H1 (cell line): ENCODE measurements around the gene PRKCZ. TPM values are rescaled to one million over a fixed set of nuclear protein-coding genes. Genes with fewer than 3 reads are reported as not detected.
A peak's percentile ranks its signal among the peaks of the same experiment; 100 is the strongest.

ENCODE experiments used
- CTCF ChIA-PET: fragments of 300-600 bp; sonication (Branson Sonifier 250); formaldehyde crosslinking; loops from one replicate; lab custom pipeline; 2021; ENCODE audit not compliant: partially characterized antibody; lab: Charles Lee
- POLR2A ChIA-PET: fragments of 300-600 bp; sonication (Branson Sonifier 250); formaldehyde crosslinking; loops from one replicate; lab custom pipeline; 2021; ENCODE audit warnings: inconsistent platforms; ENCODE audit not compliant: partially characterized antibody; lab: Charles Lee
- DNase-seq, 2 experiments: peaks; one replicate each; pipeline versions ENCODE4 v3.0.0 to v3.0.0-alpha.2; 2010 to 2022; ENCODE audit warnings: low spot score in 2 of 2, low read depth in 1 of 2, mixed read lengths in 1 of 2
- FAIRE-seq: peaks from 2 replicates; lab custom pipeline; 2011; peaks lifted over from hg19 to GRCh38; lab: Jason Lieb, UNC
- H2AFZ ChIP-seq: 2 replicates; pipeline ENCODE4 v1.8.1; 2012; ENCODE audit warnings: low read length, inconsistent platforms
- H2AK5ac ChIP-seq: 2 replicates; pipeline ENCODE4 v1.6.1; 2013; ENCODE audit warnings: low read depth, low read length
- H2BK120ac ChIP-seq: replicated peaks from 2 replicates; pipeline ENCODE3; 2013; ENCODE audit warnings: low read depth, low read length, inconsistent platforms
- H2BK12ac ChIP-seq: 2 replicates; pipeline ENCODE4 v1.6.1; 2013; ENCODE audit warnings: low read depth, low read length
- H2BK15ac ChIP-seq: 2 replicates; pipeline ENCODE4 v1.6.1; 2013; ENCODE audit warnings: low read length
- H2BK20ac ChIP-seq: 2 replicates; pipeline ENCODE4 v1.6.1; 2013; ENCODE audit warnings: low read length
- H2BK5ac ChIP-seq: 2 replicates; pipeline ENCODE4 v1.6.1; 2013; ENCODE audit warnings: low read depth, low read length
- H3K14ac ChIP-seq: 2 replicates; pipeline ENCODE4 v1.6.1; 2013; ENCODE audit warnings: inconsistent platforms; ENCODE audit not compliant: insufficient read length
- H3K18ac ChIP-seq: 2 replicates; pipeline ENCODE4 v1.6.1; 2013; ENCODE audit warnings: low read length; ENCODE audit errors: extremely low read depth
- H3K23ac ChIP-seq: 2 replicates; pipeline ENCODE4 v1.6.1; 2013; ENCODE audit warnings: inconsistent platforms; ENCODE audit not compliant: insufficient read length
- H3K23me2 ChIP-seq: 2 replicates; pipeline ENCODE4 v1.6.1; 2013; ENCODE audit warnings: low read depth, low read length
- H3K27ac ChIP-seq: 2 replicates; pipeline ENCODE4 v1.6.1; 2011; ENCODE audit warnings: low read depth, low read length, inconsistent platforms
- H3K27me3 ChIP-seq, 4 experiments: replicated peaks in 1 of 4; 1 replicate in 1 of 4; 2 replicates in 3 of 4; pipeline versions ENCODE4 v1.6.1 to v1.8.1; 2011 to 2013; ENCODE audit warnings: low read length in 3 of 4, mild to moderate bottlenecking in 3 of 4, inconsistent platforms in 2 of 4, mixed read lengths in 2 of 4, moderate library complexity in 1 of 4; ENCODE audit not compliant: control insufficient read depth in 3 of 4, insufficient read depth in 3 of 4; ENCODE audit errors: extremely low read depth in 1 of 4
- H3K36me3 ChIP-seq, 4 experiments: 2 replicates each; pipeline versions ENCODE4 v1.6.1 to v1.8.1; 2011 to 2013; ENCODE audit warnings: mild to moderate bottlenecking in 4 of 4, low read length in 3 of 4, moderate library complexity in 2 of 4, control low read depth in 1 of 4, inconsistent platforms in 1 of 4; ENCODE audit not compliant: insufficient read depth in 4 of 4, control insufficient read depth in 2 of 4
- H3K4ac ChIP-seq: replicated peaks from 2 replicates; pipeline ENCODE3; 2013; ENCODE audit warnings: low read length, low read depth, mixed read lengths, inconsistent platforms; ENCODE audit not compliant: insufficient read length
- H3K4me1 ChIP-seq, 4 experiments: replicated peaks in 1 of 4; 1 replicate in 1 of 4; 2 replicates in 3 of 4; pipeline versions ENCODE4 v1.6.1 to v1.8.1; 2011 to 2013; ENCODE audit warnings: low read length in 3 of 4, inconsistent platforms in 2 of 4, mixed read lengths in 1 of 4; ENCODE audit not compliant: insufficient read depth in 4 of 4, control insufficient read depth in 3 of 4
- H3K4me2 ChIP-seq, 2 experiments: 2 replicates each; pipeline versions ENCODE4 v1.6.1 to v1.8.1; 2011 to 2013; ENCODE audit warnings: low read depth in 2 of 2, low read length in 2 of 2, control low read depth in 1 of 2, inconsistent platforms in 1 of 2, mild to moderate bottlenecking in 1 of 2; ENCODE audit not compliant: insufficient read depth in 1 of 2
- H3K4me3 ChIP-seq, 4 experiments: fragments of 200-600, 300-600 bp in 1 of 4; sonication (generic), shearing (Covaris generic), sonication (Bioruptor Twin) in 1 of 4; 2 replicates each; pipeline versions ENCODE4 v1.5.1 to v1.8.1; 2011 to 2016; ENCODE audit warnings: low read length in 4 of 4, low read depth in 3 of 4, control low read depth in 2 of 4, inconsistent platforms in 2 of 4, mild to moderate bottlenecking in 2 of 4, mixed read lengths in 1 of 4, moderate library complexity in 1 of 4; ENCODE audit not compliant: insufficient read depth in 2 of 4; ENCODE audit errors: extremely low read depth in 1 of 4
- H3K56ac ChIP-seq: replicated peaks from 2 replicates; pipeline ENCODE3; 2013; ENCODE audit warnings: low read depth, mild to moderate bottlenecking, mixed read lengths, low read length, inconsistent platforms; ENCODE audit not compliant: insufficient read length
- H3K79me1 ChIP-seq: 2 replicates; pipeline ENCODE4 v1.6.1; 2013; ENCODE audit warnings: low read depth, low read length, control low read depth
- H3K79me2 ChIP-seq, 2 experiments: 2 replicates each; pipeline versions ENCODE4 v1.6.1 to v1.8.1; 2012 to 2013; ENCODE audit warnings: low read length in 2 of 2, mild to moderate bottlenecking in 2 of 2, inconsistent platforms in 1 of 2; ENCODE audit not compliant: insufficient read depth in 2 of 2, control insufficient read depth in 1 of 2
- H3K9ac ChIP-seq, 4 experiments: replicated peaks in 1 of 4; 1 replicate in 1 of 4; 2 replicates in 3 of 4; pipeline versions ENCODE4 v1.6.1 to v1.8.1; 2011 to 2013; ENCODE audit warnings: low read depth in 3 of 4, low read length in 3 of 4, control low read depth in 2 of 4, mild to moderate bottlenecking in 2 of 4, moderate library complexity in 2 of 4, inconsistent platforms in 1 of 4; ENCODE audit errors: extremely low read depth in 1 of 4
- H3K9me3 ChIP-seq, 2 experiments: 2 replicates each; pipeline versions ENCODE4 v1.6.1 to v1.8.1; 2012 to 2013; ENCODE audit warnings: mild to moderate bottlenecking in 2 of 2, moderate library complexity in 2 of 2, control low read depth in 1 of 2, inconsistent platforms in 1 of 2, low read depth in 1 of 2, low read length in 1 of 2, mixed read lengths in 1 of 2; ENCODE audit not compliant: insufficient read depth in 2 of 2
- H4K20me1 ChIP-seq, 2 experiments: replicated peaks in 1 of 2; 2 replicates each; pipeline versions ENCODE3 to v1.8.1; 2011 to 2013; ENCODE audit warnings: inconsistent platforms in 2 of 2, low read length in 2 of 2, mild to moderate bottlenecking in 1 of 2; ENCODE audit not compliant: insufficient read depth in 2 of 2, control insufficient read depth in 1 of 2
- H4K5ac ChIP-seq: 2 replicates; pipeline ENCODE4 v1.6.1; 2013; ENCODE audit warnings: low read length, low read depth, mixed read lengths, inconsistent platforms; ENCODE audit not compliant: insufficient read length
- H4K8ac ChIP-seq: 2 replicates; pipeline ENCODE4 v1.8.0; 2013; ENCODE audit warnings: mild to moderate bottlenecking, moderate library complexity, low read length, inconsistent platforms; ENCODE audit not compliant: insufficient read depth; ENCODE audit errors: extremely low read depth
- H4K91ac ChIP-seq: replicated peaks from 2 replicates; pipeline ENCODE3; 2013; ENCODE audit warnings: low read length, mixed read lengths, inconsistent platforms; ENCODE audit not compliant: insufficient read length
- BACH1 ChIP-seq: IDR thresholded peaks from 2 replicates; pipeline ENCODE4 v1.6.1; 2012; ENCODE audit warnings: low read length, improper control_type of control experiment
- GTF2F1 ChIP-seq: IDR thresholded peaks from 2 replicates; pipeline ENCODE4 v1.6.1; 2012; ENCODE audit warnings: low read depth, low read length, improper control_type of control experiment, borderline replicate concordance
- WGBS, 2 experiments: shearing (Covaris generic) in 1 of 2; methylation state at CpG; one replicate each; pipeline versions ENCODE4 v1.1.6 to v1.1.7; 2013 to 2015; ENCODE audit warnings: low lambda C conversion rate in 2 of 2, mixed read lengths in 2 of 2, inconsistent platforms in 1 of 2, low coverage in 1 of 2, missing lambda C conversion rate in 1 of 2; ENCODE audit not compliant: insufficient replicate concordance in 2 of 2, insufficient coverage in 1 of 2, insufficient read length in 1 of 2; ENCODE audit errors: extremely low coverage in 1 of 2, missing lambda C conversion rate in 1 of 2; 5-methylcytosine and 5-hydroxymethylcytosine counted together
- polyA plus RNA-seq, 7 experiments: library from polyadenylated mRNA; depleted of rRNA in 3 of 7; stranded (reverse) in 5 of 7; unstranded in 2 of 7; fragments of >200 nt in 5 of 7; fragments of 200-250 nt in 2 of 7; gene quantifications; 1 replicate in 5 of 7; 2 replicates in 1 of 7; 4 replicates in 1 of 7; pipeline versions ENCODE4 v1.2.1 to v1.2.3, GENCODE V29; 2011 to 2013; ENCODE audit warnings: missing spikeins in 2 of 7, mixed read lengths in 2 of 7
- total RNA-seq: library from RNA; stranded (reverse); fragmentation: NEBNext Ultra II Directional; extraction: Animal tissue kit (Norgen Biotek cat#: 25700); gene quantifications from 2 replicates; pipeline ENCODE4 v1.2.1, GENCODE V29; 2021

PRKCZ gene
- total and polyA plus RNA-seq, 2 of the 8 experiments (the other 6 are each of a cell fraction or from before 2014, with no cell fraction given), result 37.4 to 45.1 TPM

DNA sequence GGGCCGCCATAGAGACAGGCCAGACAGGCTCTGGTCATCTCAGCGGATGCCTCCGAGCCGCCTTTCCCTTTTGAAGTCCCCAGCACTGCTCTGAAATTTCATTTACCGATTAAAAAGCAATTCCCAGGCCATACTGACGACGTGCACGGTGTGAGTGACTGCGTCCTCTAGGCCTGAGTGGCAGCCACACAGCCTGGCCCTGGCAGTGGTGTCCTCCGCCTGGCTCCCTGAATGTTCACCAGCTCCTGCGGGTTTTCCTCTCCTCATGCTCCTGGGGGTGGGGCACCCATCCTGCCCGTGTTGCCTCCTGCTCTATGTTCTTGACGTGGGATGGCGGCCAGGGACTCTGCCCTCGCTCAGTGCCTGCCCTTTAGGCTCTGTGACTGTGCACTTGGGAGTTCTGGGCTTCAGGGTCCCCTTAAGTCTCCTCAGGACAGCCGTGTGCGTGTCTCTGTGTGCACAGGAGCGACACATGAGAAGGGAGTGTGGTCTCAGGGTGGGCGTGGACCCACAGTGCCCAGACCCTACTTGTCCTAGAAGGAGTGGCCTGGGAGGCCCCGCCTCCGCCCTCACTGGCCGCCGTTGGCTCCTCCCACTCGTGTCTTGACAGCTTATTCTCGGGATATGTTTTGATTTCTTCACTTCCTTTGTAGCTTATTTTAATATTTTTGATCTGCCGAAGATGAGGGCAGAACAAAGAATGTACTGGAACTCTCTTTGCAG is 181.5 kb downstream of the PRKCZ start:
- no peak for TF ChIP-seq GTF2F1
- no peak for TF ChIP-seq BACH1
- TF ChIP-seq, all 59 proteins: peak for 0
- peak in 1 of 2 experiments; percentile 79 for DNase-seq
- whole genome bisulfite sequencing, 2 experiments, result 66% methylated on average over 26 of the region's 26 CpGs; no CpG with 5 or more reads in 1 of the 2 experiments

More for the DNA sequence above, 181.5 kb downstream of the PRKCZ start:
- POLR2A ChIA-PET, result interaction anchor here (1.0 to 4.3 kb wide), 8 partner anchors 11 to 452 kb away, joined by 3 to 19 read pairs (median 4); no protein-coding TSS in a partner anchor
- CTCF ChIA-PET, result interaction anchor here (0.6 to 3.0 kb wide), 7 partner anchors 10 to 150 kb away, joined by 3 to 13 read pairs (median 4); partner anchors contain the start of gene FAAP20
- Histone ChIP-seq H3K9me3 (no peaks in the 10 kb centered on the region), H3K23me2 (peaks cover 25% of the 10 kb centered on the region), H3K18ac (no peak overlapping the region; the same call in 1 of the 2 replicates), H2BK120ac (peak overlapping the region; percentile 22), H4K91ac (no peak overlapping the region), H3K36me3 (no peaks in the 10 kb centered on the region), H3K14ac (no peak overlapping the region), H4K5ac (peak overlapping the region; percentile 15), H2BK5ac (peak overlapping the region; percentile 75; the same call in 1 of the 2 replicates), H3K4me1 (peaks cover 0 to 44% (median 23%) of the 10 kb centered on the region in 4 experiments; a peak in 6 of 7 replicates), H3K4me3 (peak overlapping the region; percentile 10 to 72 (median 26); a peak in 5 of 8 replicates), H3K27ac (no peak overlapping the region), H3K9ac (no peak overlapping the region), H3K27me3 (no peaks in the 10 kb centered on the region), H3K23ac (no peak overlapping the region), H2BK15ac (peak overlapping the region; percentile 53; the same call in 1 of the 2 replicates), H4K20me1 (peaks cover 56 to 62% of the 10 kb centered on the region in 2 experiments), H3K79me1 (peaks cover 15% of the 10 kb centered on the region), H3K4me2 (peak overlapping the region; percentile 78 to 96), H2AFZ (no peak overlapping the region), H4K8ac (peak overlapping the region; percentile 57; the same call in 1 of the 2 replicates), H3K56ac (peak overlapping the region; percentile 16), H2BK20ac (no peak overlapping the region), H2AK5ac (no peak overlapping the region), H3K79me2 (peaks cover 59 to 81% of the 10 kb centered on the region in 2 experiments), H3K4ac (no peak overlapping the region), H2BK12ac (0 out of 2 replicates have a peak overlapping the region, but pooled peaks have one; percentile 39)
- peak; percentile 7 for FAIRE-seq
